Fibroblast of lung (primary cell): ENCODE measurements around the gene AKT1. TPM values are rescaled to one million over a fixed set of nuclear protein-coding genes. Genes with fewer than 3 reads are reported as not detected.

ENCODE experiments used
- DNase-seq, 2 donors: peaks; one replicate each; pipeline versions ENCODE4 v3.0.0 to v3.0.0-alpha.2; 2010; ENCODE audit warnings: low read depth in 2 of 2
- H2AFZ ChIP-seq: 2 replicates; pipeline ENCODE4 v1.5.1; 2012; ENCODE audit warnings: low read length, control low read depth, inconsistent platforms
- H3K27ac ChIP-seq: 2 replicates; pipeline ENCODE4 v1.5.1; 2011; ENCODE audit warnings: low read length, control low read depth; ENCODE audit not compliant: insufficient read depth
- H3K27me3 ChIP-seq: 2 replicates; pipeline ENCODE4 v1.5.1; 2011; ENCODE audit warnings: mild to moderate bottlenecking, low read length; ENCODE audit not compliant: control insufficient read depth, insufficient read depth
- H3K36me3 ChIP-seq: 2 replicates; pipeline ENCODE4 v1.5.1; 2011; ENCODE audit warnings: low read length; ENCODE audit not compliant: control insufficient read depth, insufficient read depth
- H3K4me1 ChIP-seq: 2 replicates; pipeline ENCODE4 v1.5.1; 2011; ENCODE audit warnings: low read length; ENCODE audit not compliant: control insufficient read depth, insufficient read depth; ENCODE audit errors: extremely low read depth
- H3K4me2 ChIP-seq: 2 replicates; pipeline ENCODE4 v1.5.1; 2011; ENCODE audit warnings: low read length, control low read depth; ENCODE audit not compliant: insufficient read depth; ENCODE audit errors: extremely low read depth
- H3K4me3 ChIP-seq, 4 experiments: fragments of 200-600 bp in 1 of 4; sonication (generic) in 1 of 4; replicated peaks in 1 of 4; 2 replicates each; pipeline ENCODE4 v1.5.1; 2011 to 2016; ENCODE audit warnings: low read length in 4 of 4, low read depth in 3 of 4, mild to moderate bottlenecking in 3 of 4, control low read depth in 2 of 4, inconsistent platforms in 1 of 4, mixed read lengths in 1 of 4; ENCODE audit not compliant: insufficient read depth in 1 of 4; ENCODE audit errors: control extremely low read depth in 1 of 4
- H3K79me2 ChIP-seq: 2 replicates; pipeline ENCODE4 v1.5.1; 2012; ENCODE audit warnings: mild to moderate bottlenecking, low read length, inconsistent platforms; ENCODE audit not compliant: control insufficient read depth, insufficient read depth
- H3K9ac ChIP-seq: 2 replicates; pipeline ENCODE4 v1.5.1; 2011; ENCODE audit warnings: mild to moderate bottlenecking, low read length, control low read depth; ENCODE audit not compliant: insufficient read depth
- H3K9me3 ChIP-seq: 2 replicates; pipeline ENCODE4 v1.5.1; 2012; ENCODE audit warnings: low read depth, low read length; ENCODE audit not compliant: control insufficient read depth, insufficient read depth
- H4K20me1 ChIP-seq: 2 replicates; pipeline ENCODE4 v1.5.1; 2011; ENCODE audit warnings: low read length; ENCODE audit not compliant: control insufficient read depth, insufficient read depth; ENCODE audit errors: extremely low read depth
- EZH2 ChIP-seq: IDR thresholded peaks from 2 replicates; pipeline ENCODE4 v1.5.1; 2012; ENCODE audit warnings: low read length, control low read depth, mild to moderate bottlenecking; ENCODE audit errors: missing control alignments
- polyA plus RNA-seq, 2 donors: library from polyadenylated mRNA; depleted of rRNA in 1 of 2; stranded (reverse) in 1 of 2; unstranded in 1 of 2; fragments of >200 nt; gene quantifications; 2 replicates each; pipeline ENCODE4 v1.2.1, GENCODE V29; 2011 to 2012; ENCODE audit warnings: missing spikeins in 1 of 2
- total RNA-seq: library from RNA; depleted of rRNA; stranded (reverse); fragments of >200 nt; gene quantifications from 2 replicates; pipeline ENCODE4 v1.2.1, GENCODE V29; 2014
- TF ChIP-seq, protein P1 (sequence below), 2 donors: IDR thresholded peaks in 1 of 2; conservative IDR thresholded peaks in 1 of 2; 1 replicate in 1 of 2; 2 replicates in 1 of 2; pipeline ENCODE4 v1.5.1; 2011 to 2012; ENCODE audit warnings: low read length in 2 of 2, control low read depth in 1 of 2, inconsistent platforms in 1 of 2, low read depth in 1 of 2, mild to moderate bottlenecking in 1 of 2

AKT1 gene
- total and polyA plus RNA-seq, 2 donors (not counting 1 experiment from before 2014, with no cell fraction given): 83.2 to 127 TPM

DNA sequence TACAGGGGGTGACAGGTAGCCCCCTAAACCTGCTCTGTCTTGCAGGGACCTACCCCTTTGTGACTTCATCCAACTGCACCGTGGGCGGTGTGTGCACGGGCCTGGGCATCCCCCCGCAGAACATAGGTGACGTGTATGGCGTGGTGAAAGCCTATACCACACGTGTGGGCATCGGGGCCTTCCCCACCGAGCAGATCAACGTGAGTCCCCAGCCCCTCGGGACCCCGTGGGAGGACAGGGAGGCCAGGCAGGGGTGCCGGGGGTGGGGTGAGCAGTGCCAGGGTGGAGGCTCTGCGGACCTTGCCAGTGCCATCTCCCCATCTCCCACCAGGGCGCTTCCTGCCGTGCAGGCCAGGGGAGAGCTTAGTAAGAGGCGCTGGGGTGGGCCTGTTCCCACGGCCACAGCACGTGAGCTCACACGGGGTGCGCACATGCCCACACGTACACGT, 53.7 kb downstream of the AKT1 start:
- Histone ChIP-seq H3K79me2 (no peaks in the 10 kb centered on the region), H3K27me3 (no peaks in the 10 kb centered on the region), H4K20me1 (no peaks in the 10 kb centered on the region), H2AFZ (no peak overlapping the region), H3K4me3 (no peak overlapping the region), H3K4me1 (peaks cover 8% of the 10 kb centered on the region), H3K27ac (no peak overlapping the region), H3K36me3 (no peaks in the 10 kb centered on the region), H3K4me2 (no peak overlapping the region), H3K9me3 (no peaks in the 10 kb centered on the region), H3K9ac (no peak overlapping the region)
- TF ChIP-seq, protein P1, sequence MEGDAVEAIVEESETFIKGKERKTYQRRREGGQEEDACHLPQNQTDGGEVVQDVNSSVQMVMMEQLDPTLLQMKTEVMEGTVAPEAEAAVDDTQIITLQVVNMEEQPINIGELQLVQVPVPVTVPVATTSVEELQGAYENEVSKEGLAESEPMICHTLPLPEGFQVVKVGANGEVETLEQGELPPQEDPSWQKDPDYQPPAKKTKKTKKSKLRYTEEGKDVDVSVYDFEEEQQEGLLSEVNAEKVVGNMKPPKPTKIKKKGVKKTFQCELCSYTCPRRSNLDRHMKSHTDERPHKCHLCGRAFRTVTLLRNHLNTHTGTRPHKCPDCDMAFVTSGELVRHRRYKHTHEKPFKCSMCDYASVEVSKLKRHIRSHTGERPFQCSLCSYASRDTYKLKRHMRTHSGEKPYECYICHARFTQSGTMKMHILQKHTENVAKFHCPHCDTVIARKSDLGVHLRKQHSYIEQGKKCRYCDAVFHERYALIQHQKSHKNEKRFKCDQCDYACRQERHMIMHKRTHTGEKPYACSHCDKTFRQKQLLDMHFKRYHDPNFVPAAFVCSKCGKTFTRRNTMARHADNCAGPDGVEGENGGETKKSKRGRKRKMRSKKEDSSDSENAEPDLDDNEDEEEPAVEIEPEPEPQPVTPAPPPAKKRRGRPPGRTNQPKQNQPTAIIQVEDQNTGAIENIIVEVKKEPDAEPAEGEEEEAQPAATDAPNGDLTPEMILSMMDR (conservative IDR thresholded peaks at IDR 0.05 in 1 of 2, IDR thresholded peaks at IDR 0.05 in 1 of 2; ENCODE audit: low read depth in 1 of 2, low read length in 2 of 2): no peak
- no peak for TF ChIP-seq EZH2
- DNase-seq: no peak

GRCh38 chr14:104741108-104741802, 54.3 kb downstream of the AKT1 start:
- Histone ChIP-seq H4K20me1 (no peaks in the 10 kb centered on the region), H2AFZ (no peak overlapping the region), H3K4me2 (no peak overlapping the region), H3K9me3 (no peaks in the 10 kb centered on the region), H3K79me2 (no peaks in the 10 kb centered on the region), H3K27ac (no peak overlapping the region), H3K9ac (no peak overlapping the region), H3K27me3 (no peaks in the 10 kb centered on the region), H3K36me3 (no peaks in the 10 kb centered on the region), H3K4me3 (no peak overlapping the region), H3K4me1 (peaks cover 4% of the 10 kb centered on the region)
- no peak for DNase-seq
- TF ChIP-seq, protein P1 (conservative IDR thresholded peaks at IDR 0.05 in 1 of 2, IDR thresholded peaks at IDR 0.05 in 1 of 2; ENCODE audit: low read depth in 1 of 2, low read length in 2 of 2): no peak
- TF ChIP-seq EZH2: no peak

GRCh38 chr14:104739546-104740516, 55.7 kb downstream of the AKT1 start:
- Histone ChIP-seq H3K27me3 (no peaks in the 10 kb centered on the region), H3K4me2 (no peak overlapping the region), H3K9ac (no peak overlapping the region), H3K4me1 (peaks cover 8% of the 10 kb centered on the region), H4K20me1 (no peaks in the 10 kb centered on the region), H3K36me3 (no peaks in the 10 kb centered on the region), H3K4me3 (no peak overlapping the region), H3K79me2 (no peaks in the 10 kb centered on the region), H3K27ac (no peak overlapping the region), H3K9me3 (no peaks in the 10 kb centered on the region), H2AFZ (no peak overlapping the region)
- DNase-seq: no peak
- TF ChIP-seq, protein P1 (conservative IDR thresholded peaks at IDR 0.05 in 1 of 2, IDR thresholded peaks at IDR 0.05 in 1 of 2; ENCODE audit: low read depth in 1 of 2, low read length in 2 of 2): no peak
- no peak for TF ChIP-seq EZH2
